GM23338 (cell line): ENCODE results near the gene ROPN1L. TPM values are rescaled to one million over a fixed set of nuclear protein-coding genes. Genes with fewer than 3 reads are reported as not detected.

ENCODE experiments used
- EZH2 ChIP-seq: fragments of 200-600 bp; sonication (generic); IDR thresholded peaks from one replicate; pipeline ENCODE4 v1.8.0; 2017; ENCODE audit warnings: antibody characterized with exemption, mild to moderate bottlenecking, low read depth; ENCODE audit not compliant: unreplicated experiment
- EZH2phosphoT487 ChIP-seq: fragments of 200-600 bp; sonication (generic); IDR thresholded peaks from one replicate; pipeline ENCODE4 v1.8.1; 2018; ENCODE audit warnings: antibody characterized with exemption; ENCODE audit not compliant: unreplicated experiment
- NANOG ChIP-seq: IDR thresholded peaks from 2 replicates; pipeline ENCODE4 v1.6.1; 2016; ENCODE audit warnings: antibody characterized with exemption, borderline replicate concordance
- REST ChIP-seq: IDR thresholded peaks from one replicate; pipeline ENCODE4 v1.6.1; 2018; ENCODE audit warnings: antibody characterized with exemption; ENCODE audit not compliant: unreplicated experiment
- STAT1 ChIP-seq: IDR thresholded peaks from one replicate; pipeline ENCODE4 v1.6.1; 2016; ENCODE audit warnings: antibody characterized with exemption; ENCODE audit not compliant: unreplicated experiment
- ZNF462 ChIP-seq: fragments of 250-450 bp; sonication (Bioruptor Pico); IDR thresholded peaks from 2 replicates; pipeline ENCODE4 v1.5.0; 2020; ENCODE audit warnings: mild to moderate bottlenecking, moderate library complexity
- polyA plus RNA-seq: library from polyadenylated mRNA; unstranded; fragments of >200 nt; fragmentation: Nextera tagmentation; extraction: Ambion mirVana; gene quantifications from 2 replicates; pipeline ENCODE4 v1.2.1, GENCODE V29; 2016
- total RNA-seq: library from RNA; depleted of rRNA; stranded (reverse); fragments of >200 nt; shearing (Covaris generic); gene quantifications from 2 replicates; pipeline ENCODE4 v1.2.3, GENCODE V29; 2014

The ROPN1L gene
- total and polyA plus RNA-seq, 2 experiments from 2014 or later, result 0.57 TPM; not detected in 1

DNA sequence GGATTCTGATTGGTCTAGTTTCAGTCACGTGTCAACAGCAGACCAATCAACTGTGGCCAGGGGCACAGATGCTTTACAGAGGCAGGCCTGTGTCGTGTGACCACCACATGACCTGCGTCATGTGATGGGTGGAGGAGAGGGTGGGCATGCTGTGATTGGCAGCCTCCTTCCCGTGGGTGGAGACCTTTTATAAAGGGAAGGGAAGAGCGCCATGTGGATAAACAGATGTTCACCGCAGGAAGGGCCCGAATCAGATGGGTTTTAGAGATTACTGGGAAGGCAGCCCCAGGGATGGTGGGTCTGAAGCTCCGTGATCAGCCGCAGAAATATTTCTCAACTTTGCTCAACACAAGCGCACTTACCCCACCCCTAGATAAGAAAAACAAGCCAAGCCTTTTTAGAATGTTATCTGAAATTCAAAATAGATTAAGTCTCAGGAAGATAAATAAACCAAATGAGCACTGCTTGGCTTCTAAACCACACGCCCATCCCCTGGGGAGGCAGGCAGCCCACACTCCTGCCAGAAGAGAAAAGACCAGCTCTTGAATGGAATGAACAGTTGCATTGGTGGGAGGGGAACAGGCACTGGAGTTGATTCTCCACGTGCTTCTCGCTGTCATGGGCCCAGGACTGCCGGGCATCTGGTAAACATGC is 43.6 kb downstream of the ROPN1L start (continued):
- TF ChIP-seq ZNF462 (CRISPR knock-in tag) (no peak), EZH2 (no peak), NANOG (no peak), REST (no peak), EZH2phosphoT487 (no peak), STAT1 (no peak)
